ENCODE data around the gene NRG4.

GRCh38 chr15:75916978-75917377 lies 95.2 kb downstream of the NRG4 start:
- no peak for TF ChIP-seq CTCF (conservative IDR thresholded peaks at IDR 0.05; ENCODE audit: low read length)
- no peak for TF ChIP-seq EZH2phosphoT487 (IDR thresholded peaks at IDR 0.05; ENCODE audit: borderline replicate concordance)
